GM12878 (cell line): Measurements from ENCODE around the gene LIMCH1. TPM values are rescaled to one million over a fixed set of nuclear protein-coding genes. Genes with fewer than 3 reads are reported as not detected.

Source experiments
- ATAC-seq: fragments of 200-7000 bp; cut with Tn5 transposase; 3 replicates; pipeline ENCODE4 v1.9.1; 2020; ENCODE audit warnings: mild to moderate bottlenecking, moderate library complexity
- BruUV-seq: library from RNA; stranded (reverse); fragments of 400-500 nt; replicated peaks from 2 replicates; lab custom pipeline; 2021; lab: Mats Ljungman, UMichigan
- CTCF ChIA-PET: fragments of 300-600 bp; sonication (Branson Sonifier 250); formaldehyde crosslinking; extraction: SDS; loops from one replicate; lab custom pipeline; 2021; ENCODE audit warnings: inconsistent platforms; lab: Yijun Ruan, JAX
- POLR2A ChIA-PET: fragments of 350-600 bp; formaldehyde crosslinking; extraction: SDS; loops from one replicate; lab custom pipeline; 2021; ENCODE audit warnings: inconsistent platforms; lab: Charles Lee
- RAD21 ChIA-PET: fragments of 300-600 bp; sonication (Branson Sonifier 250); formaldehyde crosslinking; loops from one replicate; lab custom pipeline; 2023; ENCODE audit warnings: antibody characterized with exemption; ENCODE audit not compliant: unreplicated experiment; lab: Charles Lee
- SMC1A ChIA-PET: fragments of 300-600 bp; sonication (Branson Sonifier 250); formaldehyde crosslinking; loops from one replicate; lab custom pipeline; 2023; ENCODE audit not compliant: unreplicated experiment, uncharacterized antibody; lab: Charles Lee
- DNase-seq: peaks from one replicate; pipeline ENCODE4 v3.0.0-alpha.2; 2011; ENCODE audit warnings: low read depth, low spot score
- FAIRE-seq: peaks from 3 replicates; lab custom pipeline; 2011; peaks lifted over from hg19 to GRCh38; lab: Jason Lieb, UNC
- H2AFZ ChIP-seq: 2 replicates; pipeline ENCODE4 v1.6.0; 2011; ENCODE audit warnings: low read depth, low read length, control low read depth; ENCODE audit not compliant: control insufficient read depth
- H3K27ac ChIP-seq: 2 replicates; pipeline ENCODE4 v1.5.1; 2011; ENCODE audit warnings: control low read depth; ENCODE audit not compliant: control insufficient read depth, insufficient read depth
- H3K27me3 ChIP-seq, 2 experiments: replicated peaks in 1 of 2; 2 replicates each; pipeline versions ENCODE4 v1.6.0 to v1.6.1; 2011; ENCODE audit warnings: low read length in 1 of 2; ENCODE audit not compliant: control insufficient read depth in 2 of 2, insufficient read depth in 2 of 2
- H3K36me3 ChIP-seq, 2 experiments: 2 replicates each; pipeline ENCODE4 v1.5.1; 2011; ENCODE audit warnings: low read length in 1 of 2; ENCODE audit not compliant: control insufficient read depth in 2 of 2, insufficient read depth in 2 of 2
- H3K4me1 ChIP-seq: 2 replicates; pipeline ENCODE4 v1.6.1; 2011; ENCODE audit warnings: mild to moderate bottlenecking, low read length, moderate library complexity, mixed read lengths; ENCODE audit not compliant: control insufficient read depth, insufficient read depth
- H3K4me2 ChIP-seq: 2 replicates; pipeline ENCODE4 v1.6.0; 2011; ENCODE audit warnings: control low read depth; ENCODE audit not compliant: control insufficient read depth, insufficient read depth
- H3K4me3 ChIP-seq: fragments of 200-600 bp; sonication (generic); 2 replicates; pipeline ENCODE4 v1.5.1; 2016
- H3K79me2 ChIP-seq: 2 replicates; pipeline ENCODE4 v1.6.0; 2011; ENCODE audit warnings: low read length; ENCODE audit not compliant: control insufficient read depth, insufficient read depth
- H3K9ac ChIP-seq: 2 replicates; pipeline ENCODE4 v1.8.0; 2011; ENCODE audit warnings: low read length, control low read depth, mixed read lengths; ENCODE audit not compliant: control insufficient read depth, insufficient read depth
- H3K9me3 ChIP-seq: replicated peaks from 3 replicates; pipeline ENCODE4 v1.5.1; 2011; ENCODE audit warnings: mild to moderate bottlenecking, low read length; ENCODE audit not compliant: control insufficient read depth, insufficient read depth
- H4K20me1 ChIP-seq: 2 replicates; pipeline ENCODE4 v1.6.0; 2011; ENCODE audit not compliant: control insufficient read depth, insufficient read depth
- BRCA1 ChIP-seq: IDR thresholded peaks from 2 replicates; pipeline ENCODE4 v1.6.1; 2011; ENCODE audit warnings: low read depth, low read length, improper control_type of control experiment
- JUND ChIP-seq: IDR thresholded peaks from 2 replicates; pipeline ENCODE4 v1.6.1; 2012; ENCODE audit warnings: low read depth, mild to moderate bottlenecking, low read length, improper control_type of control experiment, moderate library complexity
- LARP7 ChIP-seq: fragments of 450-650 bp; IDR thresholded peaks from 2 replicates; pipeline ENCODE4 v1.6.1; 2017; ENCODE audit warnings: mild to moderate bottlenecking
- MTA2 ChIP-seq: fragments of 450-650 bp; IDR thresholded peaks from 2 replicates; pipeline ENCODE4 v1.6.1; 2016; ENCODE audit warnings: low read depth, mild to moderate bottlenecking, moderate library complexity
- NFYA ChIP-seq: IDR thresholded peaks from 2 replicates; pipeline ENCODE4 v1.6.1; 2011; ENCODE audit warnings: low read depth, mild to moderate bottlenecking, low read length, improper control_type of control experiment, borderline replicate concordance
- YY1 ChIP-seq: IDR thresholded peaks from 2 replicates; pipeline ENCODE4 v1.6.1; 2011; ENCODE audit warnings: low read depth, mild to moderate bottlenecking, low read length
- ZBTB11 ChIP-seq: fragments of 450-650 bp; formaldehyde crosslinking; IDR thresholded peaks from 2 replicates; pipeline ENCODE4 v1.5.0; 2022; ENCODE audit warnings: mild to moderate bottlenecking, missing genetic modification characterization
- WGBS: methylation state at CpG from one replicate; pipeline ENCODE4 v1.1.6; 2016; ENCODE audit warnings: low lambda C conversion rate; ENCODE audit not compliant: insufficient replicate concordance, insufficient coverage; ENCODE audit errors: missing lambda C conversion rate; 5-methylcytosine and 5-hydroxymethylcytosine counted together
- in situ Hi-C: fragments of 300-500 bp; cut with MboI; formaldehyde crosslinking; loops from 9 replicates; pipeline ENCODE4 v1.14.3; 2018; ENCODE audit warnings: mixed read lengths
- intact Hi-C: fragments of 100-400 bp; cut with micrococcal nuclease; formaldehyde crosslinking; loops from one replicate; pipeline ENCODE4 v1.14.2; 2022; ENCODE audit not compliant: unreplicated experiment
- polyA plus RNA-seq, 11 experiments: library from polyadenylated mRNA; depleted of rRNA in 4 of 11; unstranded in 6 of 11; stranded (reverse) in 5 of 11; fragments of >200 nt; fragmentation: Nextera tagmentation in 4 of 11; fragmentation: Illumina TruSeq in 1 of 11; extraction: Ambion mirVana in 4 of 11; extraction: Trizol in 1 of 11; gene quantifications; 1 replicate in 1 of 11; 2 replicates in 10 of 11; pipeline versions ENCODE4 v1.2.1 to v1.2.3, GENCODE V29; 2011 to 2016; ENCODE audit warnings: inconsistent platforms in 2 of 11, missing spikeins in 2 of 11, low read depth in 1 of 11
- total RNA-seq, 4 experiments: library from RNA; depleted of rRNA in 3 of 4; stranded (reverse); fragments of >200 nt in 3 of 4; fragmentation: Illumina TruSeq in 1 of 4; extraction: Trizol in 1 of 4; gene quantifications; 2 replicates each; pipeline versions ENCODE4 v1.2.1 to v1.2.3, GENCODE V29; 2013 to 2021
- TF ChIP-seq, protein P1 (sequence below): fragments of 450-650 bp; IDR thresholded peaks from 2 replicates; pipeline ENCODE4 v1.6.1; 2017; ENCODE audit warnings: borderline replicate concordance

Gene LIMCH1
- total and polyA plus RNA-seq, 10 of the 15 experiments (the other 5 are each of a cell fraction or from before 2014, with no cell fraction given) = 0.07 to 0.15 TPM; not detected in 8

DNA sequence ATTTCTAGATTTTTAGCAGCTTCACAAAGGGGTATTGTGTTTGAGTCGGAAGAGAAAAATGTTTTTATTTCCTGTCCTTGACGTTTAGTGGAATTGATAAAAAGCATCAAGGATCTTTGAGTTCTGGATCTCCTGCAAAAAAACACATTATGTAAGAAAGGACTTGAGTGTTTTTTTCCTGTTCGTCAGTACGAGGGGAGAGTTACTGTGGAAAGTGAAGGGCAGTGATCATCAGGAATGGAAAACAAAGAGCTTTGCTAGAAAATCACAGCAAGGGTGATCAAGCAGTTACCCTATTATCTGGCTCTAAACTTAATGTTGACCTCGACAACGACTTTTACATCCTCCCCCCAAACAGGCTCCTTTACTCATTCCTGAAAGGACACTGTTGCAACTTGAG lies 7.3 kb downstream of the LIMCH1 start (continued):
- TF ChIP-seq ZBTB11 = no peak
- TF ChIP-seq MTA2 = no peak
- no peak for TF ChIP-seq YY1
- no peak for TF ChIP-seq NFYA
- TF ChIP-seq, protein P1, sequence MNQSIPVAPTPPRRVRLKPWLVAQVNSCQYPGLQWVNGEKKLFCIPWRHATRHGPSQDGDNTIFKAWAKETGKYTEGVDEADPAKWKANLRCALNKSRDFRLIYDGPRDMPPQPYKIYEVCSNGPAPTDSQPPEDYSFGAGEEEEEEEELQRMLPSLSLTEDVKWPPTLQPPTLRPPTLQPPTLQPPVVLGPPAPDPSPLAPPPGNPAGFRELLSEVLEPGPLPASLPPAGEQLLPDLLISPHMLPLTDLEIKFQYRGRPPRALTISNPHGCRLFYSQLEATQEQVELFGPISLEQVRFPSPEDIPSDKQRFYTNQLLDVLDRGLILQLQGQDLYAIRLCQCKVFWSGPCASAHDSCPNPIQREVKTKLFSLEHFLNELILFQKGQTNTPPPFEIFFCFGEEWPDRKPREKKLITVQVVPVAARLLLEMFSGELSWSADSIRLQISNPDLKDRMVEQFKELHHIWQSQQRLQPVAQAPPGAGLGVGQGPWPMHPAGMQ = no peak

- Histone ChIP-seq H3K36me3 (no peaks in the 10 kb centered on the region), H4K20me1 (no peaks in the 10 kb centered on the region), H3K9me3 (no peaks in the 10 kb centered on the region), H3K4me2 (no peak overlapping the region), H3K27ac (no peak overlapping the region), H3K27me3 (0 out of 4 replicates have a peak, but pooled peaks cover 0 to 4% of the 10 kb centered on the region in 2 experiments), H3K4me1 (no peaks in the 10 kb centered on the region), H3K4me3 (no peak overlapping the region), H3K9ac (no peak overlapping the region), H3K79me2 (no peaks in the 10 kb centered on the region), H2AFZ (no peak overlapping the region)
- ATAC-seq (no peak), FAIRE-seq (no peak), DNase-seq (no peak)
- POLR2A ChIA-PET = no interaction called here
- no TSS peak for BruUV-seq
- RAD21 ChIA-PET = no interaction called here
- TF ChIP-seq LARP7 (no peak), JUND (no peak), BRCA1 (no peak)
- WGBS = 0% methylated on average over 2 of the region's 2 CpGs
- CTCF ChIA-PET = no interaction called here
- intact Hi-C loops (no loop called here), in situ Hi-C loops (no loop called here)
- SMC1A ChIA-PET = interaction anchor here (0.5 to 0.6 kb wide), 2 partner anchors 55 to 70 kb away, joined by 3 read pairs; no protein-coding TSS in a partner anchor
Measured at GRCh38 chr4:41546638-41547037, 8.7 kb downstream of the LIMCH1 start.
